Glutamatergic neuron (in vitro differentiated cells): ENCODE results near the gene DAB2IP. TPM values are rescaled to one million over a fixed set of nuclear protein-coding genes. Genes with fewer than 3 reads are reported as not detected.

Experiments
- DNase-seq: peaks from one replicate; pipeline ENCODE4 v3.0.0; 2022
- H3K27ac Mint-ChIP-seq: one replicate; pipeline ENCODE4 v1.8.0; 2020; ENCODE audit warnings: mild to moderate bottlenecking, mixed read lengths, inconsistent platforms; ENCODE audit not compliant: unreplicated experiment
- H3K27me3 Mint-ChIP-seq: one replicate; pipeline ENCODE4 v1.8.0; 2020; ENCODE audit warnings: mild to moderate bottlenecking, moderate library complexity, mixed read lengths, inconsistent platforms; ENCODE audit not compliant: unreplicated experiment
- H3K36me3 Mint-ChIP-seq: one replicate; pipeline ENCODE4 v1.8.0; 2020; ENCODE audit warnings: mild to moderate bottlenecking, mixed read lengths, inconsistent platforms; ENCODE audit not compliant: unreplicated experiment
- H3K4me1 Mint-ChIP-seq: one replicate; pipeline ENCODE4 v1.8.0; 2020; ENCODE audit warnings: mild to moderate bottlenecking, low read depth, mixed read lengths, inconsistent platforms; ENCODE audit not compliant: unreplicated experiment
- H3K4me3 Mint-ChIP-seq: one replicate; pipeline ENCODE4 v1.8.0; 2020; ENCODE audit warnings: mild to moderate bottlenecking, mixed read lengths, inconsistent platforms; ENCODE audit not compliant: unreplicated experiment
- H3K9me3 Mint-ChIP-seq: one replicate; pipeline ENCODE4 v1.8.0; 2020; ENCODE audit warnings: mild to moderate bottlenecking, moderate library complexity, mixed read lengths, inconsistent platforms; ENCODE audit not compliant: unreplicated experiment
- CTCF ChIP-seq: fragments of 200-600 bp; sonication (generic); IDR thresholded peaks from one replicate; pipeline ENCODE4 v1.5.0; 2021; ENCODE audit not compliant: partially characterized antibody, unreplicated experiment
- total RNA-seq: library from RNA; stranded (reverse); fragmentation: NEBNext Ultra II Directional; extraction: Animal tissue kit (Norgen Biotek cat#: 25700); gene quantifications from one replicate; pipeline ENCODE4 v1.2.1, GENCODE V29; 2021; ENCODE audit not compliant: unreplicated experiment

The DAB2IP gene
- total RNA-seq, 1 donor from 2014 or later = 32.9 TPM

- no peak for TF ChIP-seq CTCF
- no peaks in the 10 kb centered on the region for H3K9me3 Mint-ChIP-seq
- H3K36me3 Mint-ChIP-seq = peaks cover 5% of the 10 kb centered on the region
- DNase-seq = no peak
- H3K4me1 Mint-ChIP-seq = no peaks in the 10 kb centered on the region
- H3K27ac Mint-ChIP-seq = no peak overlapping the region
- H3K27me3 Mint-ChIP-seq = peaks cover 3% of the 10 kb centered on the region
- H3K4me3 Mint-ChIP-seq = no peak overlapping the region
These were observed 24.8 kb downstream of the DAB2IP start for GRCh38 chr9:121675969-121676822.

- H3K27me3 Mint-ChIP-seq = peaks cover 3% of the 10 kb centered on the region
- TF ChIP-seq CTCF = no peak
- DNase-seq = no peak
- peaks cover 5% of the 10 kb centered on the region for H3K36me3 Mint-ChIP-seq
- H3K4me1 Mint-ChIP-seq = no peaks in the 10 kb centered on the region
- no peak overlapping the region for H3K4me3 Mint-ChIP-seq
- H3K27ac Mint-ChIP-seq = no peak overlapping the region
- no peaks in the 10 kb centered on the region for H3K9me3 Mint-ChIP-seq
These were observed 25.5 kb downstream of the DAB2IP start for GRCh38 chr9:121676926-121677325.

- no peaks in the 10 kb centered on the region for H3K9me3 Mint-ChIP-seq
- H3K27ac Mint-ChIP-seq = no peak overlapping the region
- peaks cover under 1% of the 10 kb centered on the region for H3K36me3 Mint-ChIP-seq
- H3K4me3 Mint-ChIP-seq = no peak overlapping the region
- peaks cover 3% of the 10 kb centered on the region for H3K27me3 Mint-ChIP-seq
- no peaks in the 10 kb centered on the region for H3K4me1 Mint-ChIP-seq
- DNase-seq = no peak
- TF ChIP-seq CTCF = no peak
These were observed 27.1 kb downstream of the DAB2IP start for GRCh38 chr9:121678501-121679022.

- Mint-ChIP-seq H3K27ac (no peak overlapping the region), H3K9me3 (no peaks in the 10 kb centered on the region), H3K27me3 (peaks cover 3% of the 10 kb centered on the region), H3K4me1 (no peaks in the 10 kb centered on the region), H3K4me3 (no peak overlapping the region), H3K36me3 (no peaks in the 10 kb centered on the region)
- TF ChIP-seq CTCF = no peak
- DNase-seq = no peak
These were observed 28.6 kb downstream of the DAB2IP start for GRCh38 chr9:121679901-121680635.
